NCI-H526 treated with DMSO at 0.1 percent for 48 hours (cell line): Measurements from ENCODE around the gene ST8SIA6.
"Not testable (repeated sequence)": the region's sequence is repeated elsewhere in the genome, so short reads cannot be mapped to it uniquely, and the experiment has no call there.

ENCODE experiments used
- DNase-seq: peaks from one replicate; lab custom pipeline; 2025; lab: John Stamatoyannopoulos, UW

Gene ST8SIA6

DNA sequence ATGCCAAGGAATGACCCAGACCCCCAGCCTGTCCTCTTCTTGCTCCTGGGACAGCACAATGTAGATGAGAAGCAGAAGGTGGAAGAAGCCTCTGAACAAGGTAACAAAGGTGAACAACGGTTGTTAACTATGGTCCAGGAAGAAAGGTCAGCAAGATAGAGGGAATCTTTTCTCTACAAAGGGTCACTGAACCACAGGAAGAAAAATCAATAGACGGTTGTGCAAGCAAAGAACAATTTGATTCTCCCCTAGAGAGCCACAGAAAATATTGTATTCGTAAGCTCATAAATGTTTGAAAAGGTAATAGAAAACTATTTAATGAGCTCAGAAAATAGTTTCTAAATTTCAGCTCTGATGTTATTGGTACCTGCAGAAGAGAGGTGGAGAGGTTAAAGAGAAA is 111.3 kb downstream of the ST8SIA6 start:
- no peak for DNase-seq

DNA sequence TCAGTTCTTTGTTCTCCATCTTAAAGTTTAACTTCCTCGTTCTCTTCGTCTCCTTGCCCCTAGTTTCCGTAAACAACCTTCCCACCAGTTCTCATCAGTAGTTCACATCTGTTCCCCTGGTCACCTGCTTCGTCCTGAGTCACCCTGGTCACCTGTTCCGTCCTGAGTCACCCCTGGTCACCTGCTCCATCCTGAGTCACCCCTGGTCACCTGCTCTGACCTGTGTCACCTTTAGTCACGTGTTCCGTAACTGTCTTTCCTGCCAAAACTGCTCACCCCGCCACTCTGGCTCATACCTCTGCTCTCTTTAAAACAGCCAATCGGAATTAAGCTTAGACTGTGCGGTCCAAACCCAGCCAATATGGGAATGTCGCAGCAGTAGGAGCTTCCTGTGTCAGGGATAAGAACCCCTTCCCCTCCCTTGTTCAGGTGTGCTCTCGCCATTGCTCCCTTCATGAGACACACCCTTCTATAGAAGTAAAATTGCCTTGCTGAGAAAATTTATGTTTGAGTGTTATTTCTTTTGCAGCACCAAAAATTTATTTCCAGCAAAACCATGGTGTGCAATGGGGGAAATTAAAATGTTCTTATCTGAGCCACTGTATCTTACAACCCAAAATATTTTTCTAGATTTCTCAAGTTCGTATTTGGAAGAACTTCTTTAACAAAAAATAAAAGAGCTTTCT is 114.1 kb downstream of the ST8SIA6 start:
- DNase-seq, result no peak

DNA sequence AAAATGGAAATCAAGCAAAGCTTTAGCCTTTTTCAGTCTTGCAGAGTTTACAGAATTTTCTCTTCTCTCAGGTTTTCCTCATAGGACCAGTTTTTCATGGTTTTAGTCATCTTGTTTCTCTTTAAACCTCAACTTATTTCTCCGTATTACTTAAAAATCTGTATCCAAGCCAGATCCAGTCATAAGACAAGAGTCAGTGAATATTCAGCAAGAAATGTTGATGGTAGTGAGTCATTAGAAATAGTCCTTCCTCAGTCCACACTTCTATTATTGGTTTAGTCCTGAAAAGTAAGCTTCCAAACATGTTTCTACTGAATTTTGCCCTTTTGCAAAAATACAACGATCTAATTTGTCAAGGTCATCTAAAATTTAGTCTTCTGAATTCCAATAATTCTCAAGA is 119.3 kb downstream of the ST8SIA6 start:
- DNase-seq, result no peak

DNA sequence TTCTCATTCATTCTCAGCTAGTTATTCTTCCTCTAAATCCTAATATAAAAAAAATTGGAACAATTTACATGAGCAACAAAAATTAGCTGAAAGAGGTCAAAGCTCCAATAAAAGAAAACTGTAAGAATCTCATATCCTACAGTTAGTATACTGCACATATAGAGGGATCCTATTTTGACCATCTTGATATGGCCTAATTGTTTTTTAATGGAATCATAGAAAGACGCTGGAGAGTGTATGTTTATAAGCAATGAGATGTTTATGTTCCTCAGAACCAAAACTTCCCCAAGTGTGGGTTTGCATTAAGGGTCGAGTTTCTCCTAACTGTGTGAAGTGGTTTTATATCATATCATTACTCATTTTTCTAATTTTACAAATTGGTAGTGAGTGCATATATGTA is 123.9 kb downstream of the ST8SIA6 start:
- DNase-seq, result no peak

DNA sequence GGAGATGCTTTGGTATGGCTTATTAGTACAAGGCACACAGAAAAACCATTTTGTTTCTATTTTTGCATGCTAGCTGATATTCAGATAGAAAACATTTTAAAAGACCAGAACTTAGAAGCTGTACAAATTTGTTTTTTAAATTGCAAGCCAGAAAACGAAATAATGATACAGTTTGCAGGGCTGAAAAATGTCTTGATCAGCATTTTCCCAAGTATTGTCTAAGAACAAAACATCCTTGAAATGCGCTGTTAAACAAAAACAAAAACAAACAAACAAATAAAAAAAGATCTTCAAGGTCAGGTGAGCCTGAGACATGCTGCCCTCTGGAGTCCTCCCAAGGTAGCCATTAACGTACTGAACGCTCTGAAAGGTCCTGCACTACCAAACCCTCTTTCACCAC is 128.0 kb downstream of the ST8SIA6 start:
- no peak for DNase-seq

DNA sequence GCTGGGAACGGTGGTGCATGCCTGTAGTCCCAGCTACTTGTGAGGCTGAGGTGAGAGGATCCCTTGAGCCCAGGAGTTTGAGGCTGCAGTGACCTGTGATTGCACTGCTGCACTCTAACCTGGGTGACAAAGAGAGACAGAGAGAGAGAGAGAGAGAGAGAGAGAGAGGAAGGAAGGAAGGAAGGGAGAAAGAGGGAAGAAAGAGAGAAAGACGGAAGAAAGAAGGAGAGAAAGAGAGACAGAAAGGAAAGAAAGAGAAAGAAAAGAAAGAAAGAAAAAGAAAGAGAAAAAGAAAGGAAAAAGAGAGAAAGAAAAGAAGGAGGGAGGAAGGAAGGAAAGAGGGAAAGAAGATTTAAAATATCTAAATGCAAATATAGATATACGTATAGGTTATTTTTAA is 132.4 kb downstream of the ST8SIA6 start:
- not testable (repeated sequence) for DNase-seq

DNA sequence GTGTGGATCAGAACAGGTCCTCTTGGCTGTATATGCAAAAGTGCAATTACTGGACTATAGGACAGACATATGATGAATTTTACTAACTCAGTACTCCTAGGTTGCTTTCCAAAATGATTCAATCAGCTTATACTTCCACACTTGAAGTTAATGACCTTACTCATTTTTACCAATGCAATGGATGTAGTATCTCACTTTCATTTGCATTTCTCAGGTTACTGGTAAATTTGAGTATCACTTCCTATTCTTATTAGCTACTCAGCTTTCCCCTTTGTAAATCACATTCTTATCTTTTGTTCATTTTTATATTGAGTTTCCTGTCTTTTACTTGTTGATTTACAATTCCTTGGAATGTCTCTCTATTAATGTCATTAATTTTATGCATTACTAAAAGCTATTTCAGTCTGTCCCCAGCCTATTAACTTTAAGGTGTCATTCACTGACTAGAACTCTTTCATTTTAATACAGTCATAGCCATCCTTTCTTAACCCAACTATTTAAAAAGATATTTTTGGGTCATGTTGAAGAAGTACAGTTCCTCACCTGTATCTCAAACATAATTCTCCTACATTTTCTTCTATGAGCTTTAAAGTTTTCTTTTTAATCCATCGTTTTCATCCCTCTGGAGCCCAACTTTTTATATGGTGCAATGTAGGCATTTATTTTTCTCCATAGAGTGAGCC is 137.8 kb downstream of the ST8SIA6 start:
- DNase-seq, result no peak

DNA sequence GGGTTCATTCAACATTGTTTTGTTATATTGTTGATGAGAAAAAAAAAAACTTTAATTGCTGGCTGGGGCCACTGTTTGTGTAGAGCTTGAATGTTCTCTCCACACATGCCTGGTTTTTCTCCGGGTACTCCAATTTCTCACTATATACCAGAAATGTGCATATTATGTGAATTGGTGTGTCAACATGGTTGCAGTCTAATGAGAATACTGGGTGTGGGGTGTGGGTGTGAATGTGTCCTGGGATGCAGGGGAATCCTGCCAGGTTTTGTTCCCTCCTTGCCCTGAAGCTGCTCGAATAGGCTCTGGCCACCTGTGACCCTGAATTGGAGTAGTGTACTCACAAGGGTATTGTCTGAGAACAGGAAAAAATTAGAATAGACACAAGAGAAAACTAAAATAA is 145.0 kb downstream of the ST8SIA6 start:
- DNase-seq, result no peak

DNA sequence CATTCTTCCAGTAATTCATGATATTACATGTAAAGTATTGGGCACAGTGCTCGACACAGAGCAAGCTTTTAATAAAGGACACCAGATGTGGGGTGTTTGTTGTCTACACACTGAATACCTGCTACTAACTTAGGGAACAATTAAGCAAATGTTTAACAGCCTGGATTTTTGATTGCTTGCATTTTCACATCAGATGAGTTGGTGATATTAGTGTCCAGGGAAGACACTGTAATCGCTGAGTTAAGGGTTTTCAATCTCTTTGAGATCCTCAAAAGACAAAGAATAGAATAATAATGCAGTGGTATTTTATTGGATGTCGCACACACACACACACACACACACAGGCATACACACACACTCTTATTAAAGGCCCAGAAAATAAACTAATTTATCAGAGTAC is 147.3 kb downstream of the ST8SIA6 start:
- DNase-seq, result no peak

DNA sequence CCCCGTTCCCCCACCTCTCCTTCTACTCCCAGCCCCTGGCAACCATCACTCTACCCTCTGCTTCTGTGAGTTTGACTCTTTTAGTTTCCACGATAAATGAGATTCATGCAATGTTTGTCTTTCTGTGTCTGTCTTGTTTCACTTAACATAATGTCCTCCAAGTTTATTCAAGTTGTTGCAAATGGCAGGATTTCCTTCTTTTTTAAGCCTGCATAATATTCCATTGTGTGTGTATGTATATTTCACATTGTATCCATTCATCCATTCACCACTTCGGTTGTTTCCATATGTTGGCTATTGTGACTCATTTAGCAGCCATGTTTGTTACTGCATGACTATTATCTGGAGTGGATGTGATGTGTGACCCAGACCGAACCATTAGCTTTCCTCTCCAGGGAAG is 162.0 kb downstream of the ST8SIA6 start:
- DNase-seq, result no peak

DNA sequence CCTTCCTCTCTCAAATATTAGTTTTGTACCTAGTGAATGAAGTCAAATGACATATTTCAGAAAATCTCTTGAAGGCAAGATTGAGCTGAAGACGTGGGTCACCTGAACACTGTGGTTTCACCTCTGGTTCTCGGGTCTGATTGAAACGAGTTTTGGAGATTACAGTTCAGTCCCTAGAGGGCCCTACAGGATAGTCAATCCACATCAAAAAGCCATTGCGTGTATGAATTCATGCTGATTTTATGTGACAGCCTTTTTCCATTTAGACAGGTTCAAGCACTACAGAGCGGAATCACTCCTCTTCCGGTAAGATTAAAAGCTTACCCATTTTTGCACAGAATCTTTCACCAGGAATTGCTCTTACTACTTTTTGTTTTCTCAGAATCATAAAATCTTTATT is 164.2 kb downstream of the ST8SIA6 start:
- peak; percentile 34 for DNase-seq

DNA sequence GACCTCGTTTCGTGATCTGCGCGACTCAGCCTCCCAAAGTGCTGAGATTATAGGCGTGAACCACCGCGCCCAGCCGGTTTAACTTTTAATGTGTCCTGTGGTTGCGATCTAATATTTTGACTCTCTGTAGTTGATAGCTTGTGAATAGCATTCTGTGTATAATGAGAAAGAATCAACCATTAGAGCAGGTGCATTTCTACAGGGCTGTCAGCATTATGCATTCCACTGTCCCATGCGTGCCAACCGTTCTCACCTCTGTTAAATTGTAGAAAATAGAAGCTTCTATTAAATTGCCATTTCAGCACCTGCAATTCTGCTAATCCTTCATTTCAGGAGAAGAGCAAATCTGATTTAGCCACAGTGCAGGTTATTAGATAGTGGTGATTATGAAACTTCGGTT is 164.6 kb downstream of the ST8SIA6 start:
- no peak for DNase-seq

DNA sequence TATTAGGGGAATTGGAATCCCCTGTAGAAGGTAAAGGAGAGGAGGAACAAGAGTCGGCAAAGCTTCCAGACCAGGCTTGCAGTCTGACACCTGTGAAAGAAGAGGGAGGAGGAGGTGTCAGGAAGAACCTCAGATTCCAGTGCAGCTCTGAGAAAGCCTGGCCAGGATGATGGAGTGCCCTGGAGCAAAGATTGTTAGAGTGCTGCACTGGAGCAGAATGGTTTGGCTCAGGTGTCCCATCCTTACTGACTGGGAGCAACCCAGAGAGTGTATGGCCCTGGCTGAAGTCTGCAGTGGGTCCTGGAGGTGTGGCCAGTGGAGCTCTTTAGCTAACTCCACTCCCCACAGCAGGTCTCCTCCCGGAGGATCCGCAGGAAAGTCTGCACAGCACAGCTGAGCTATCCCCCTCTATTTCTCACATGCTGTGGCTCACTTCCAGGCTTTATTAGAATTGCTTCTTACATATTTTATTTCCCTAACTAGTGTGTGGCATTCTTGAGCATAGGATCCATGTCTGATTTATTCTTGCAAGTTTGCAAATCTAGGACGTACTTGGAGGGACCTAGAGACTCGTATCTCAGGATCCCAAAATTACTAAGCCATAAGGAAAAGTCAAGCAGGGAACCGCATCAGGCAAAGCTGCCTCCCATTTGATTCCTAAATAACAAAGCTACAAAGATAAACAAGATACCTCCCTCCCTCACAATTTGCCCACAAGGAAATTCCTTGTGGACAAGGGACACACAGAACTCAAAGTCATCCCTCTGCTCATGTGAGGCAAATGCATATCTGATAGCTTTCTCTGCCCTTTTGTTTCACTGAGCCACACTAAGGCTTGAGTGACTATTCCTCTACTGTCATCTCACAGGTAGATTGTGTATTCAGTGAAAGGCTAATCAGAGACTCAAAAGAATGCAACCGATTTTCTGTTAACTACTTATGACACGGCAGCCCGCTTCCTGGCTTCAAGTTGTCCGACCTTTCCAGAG is 167.5 kb downstream of the ST8SIA6 start:
- no peak for DNase-seq

DNA sequence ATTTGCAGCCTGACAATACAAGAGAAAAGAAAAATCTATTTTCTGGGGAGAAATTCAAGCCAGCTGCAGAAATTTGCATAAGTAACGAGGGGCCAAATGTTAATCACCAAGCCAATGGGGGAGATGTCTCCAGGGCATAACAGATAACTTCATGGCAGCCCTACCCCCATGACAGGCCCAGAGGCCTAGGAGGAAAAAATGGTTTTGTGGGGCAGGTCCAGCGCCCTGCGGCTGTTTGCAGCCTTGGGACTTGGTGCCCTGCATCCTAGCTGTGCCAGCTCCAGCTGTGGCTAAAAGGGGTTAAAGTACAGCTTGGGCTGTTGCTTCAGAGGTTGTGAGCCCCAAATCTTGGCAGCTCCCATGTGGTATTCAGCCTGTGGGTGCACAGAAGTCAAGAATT is 172.1 kb downstream of the ST8SIA6 start:
- DNase-seq, result no peak

DNA sequence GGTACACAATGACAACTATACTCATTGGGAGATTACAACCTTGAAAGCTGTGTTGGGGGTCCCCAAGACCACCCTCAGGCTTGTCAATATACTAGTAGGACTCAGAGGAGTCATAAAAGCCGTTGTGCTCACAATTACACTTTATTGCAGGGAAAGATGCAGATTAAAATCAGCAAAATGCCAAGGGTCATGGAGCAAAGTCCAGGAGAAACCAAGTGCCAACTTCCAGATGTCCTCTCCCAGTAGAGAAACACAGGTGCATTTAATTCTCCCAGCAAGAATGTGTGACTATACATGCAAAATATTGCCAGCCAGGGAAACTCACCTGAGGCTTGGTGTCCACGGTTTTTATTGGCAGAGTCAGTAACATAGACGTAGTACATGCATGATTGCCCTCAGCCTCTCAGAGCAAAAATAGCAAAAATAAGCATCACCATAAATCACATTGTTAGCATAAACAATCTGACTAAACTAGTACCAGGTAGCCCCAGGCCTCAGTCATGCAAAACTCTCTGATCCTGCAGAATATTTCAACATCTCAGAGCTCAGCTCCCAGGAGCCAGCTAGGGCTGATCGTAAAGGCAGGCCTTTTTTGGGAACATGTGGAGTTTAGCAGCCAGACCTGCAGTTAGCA is 175.7 kb downstream of the ST8SIA6 start:
- peak; percentile 30 for DNase-seq

DNA sequence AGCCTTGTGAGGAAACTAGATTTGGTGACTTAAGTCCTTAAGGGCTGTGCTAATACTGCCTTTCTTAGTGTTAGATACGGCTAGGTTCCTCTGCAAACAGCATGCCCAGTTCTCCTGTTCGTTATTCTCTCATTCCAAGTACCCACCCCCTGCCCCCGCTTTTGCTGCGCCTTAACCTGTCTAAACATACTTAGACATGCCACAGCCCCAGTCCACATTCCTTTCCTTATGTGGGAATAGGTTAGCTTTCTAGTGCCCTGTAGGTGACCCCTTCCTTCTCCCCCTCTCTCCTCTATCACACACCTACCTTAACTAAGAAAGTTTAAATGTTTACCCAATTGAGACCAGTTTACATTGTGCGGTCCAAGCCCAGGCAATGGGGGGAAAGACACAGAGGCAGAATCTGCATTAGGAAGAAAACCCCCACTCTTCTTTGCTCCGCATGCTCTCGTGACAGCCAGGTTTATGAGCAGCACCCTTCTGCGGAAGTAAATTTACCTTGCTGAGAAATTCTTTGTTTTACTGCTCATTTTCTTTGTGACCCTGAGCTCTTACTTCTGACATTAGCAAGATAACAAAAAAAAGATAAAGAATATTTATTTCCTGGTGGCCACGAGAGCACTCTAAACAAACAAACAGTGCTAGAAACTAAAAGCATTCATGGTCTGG is 177.5 kb downstream of the ST8SIA6 start:
- no peak for DNase-seq

DNA sequence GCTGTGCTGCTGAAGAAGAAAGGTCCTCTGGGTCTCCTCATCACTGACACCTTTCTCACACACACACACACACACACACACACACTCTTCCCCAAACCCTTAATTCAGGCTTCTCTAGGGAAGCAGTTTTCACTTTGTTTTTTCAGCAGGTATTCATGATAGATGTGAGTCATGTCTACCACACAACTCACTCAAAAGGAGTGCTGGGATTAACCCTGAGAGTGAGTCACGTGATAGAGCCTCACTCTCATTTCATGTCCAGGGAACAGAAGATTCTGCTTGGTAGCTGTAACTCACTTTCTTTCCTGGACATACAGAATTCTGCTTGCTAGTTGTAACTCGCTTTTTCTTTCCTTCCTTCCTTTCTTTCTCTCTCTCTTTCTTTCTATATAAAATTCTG is 181.0 kb downstream of the ST8SIA6 start:
- no peak for DNase-seq

DNA sequence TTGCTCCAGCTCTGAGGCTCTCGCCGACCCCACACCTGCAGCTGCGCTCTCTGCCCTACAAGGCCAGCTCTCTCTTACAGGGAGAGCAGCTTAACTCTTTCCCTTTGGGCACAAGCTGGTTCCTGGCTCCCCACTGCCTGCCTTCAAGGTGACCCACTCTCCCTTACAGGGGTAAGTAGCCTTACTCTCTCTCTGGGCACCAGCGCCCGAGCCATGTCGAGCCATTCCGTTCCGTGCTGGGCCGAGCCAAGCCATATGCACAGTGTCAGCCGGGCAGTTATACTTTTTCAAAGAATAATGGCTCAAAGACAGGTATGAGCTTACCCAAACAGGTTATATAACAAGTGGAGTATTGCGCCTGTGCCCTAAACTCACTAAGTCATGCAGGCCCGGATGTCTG is 181.7 kb downstream of the ST8SIA6 start:
- DNase-seq, result no peak
